Testis (tissue), 3 donors: ENCODE data around the gene RIPOR3. TPM values are rescaled to one million over a fixed set of nuclear protein-coding genes. Genes with fewer than 3 reads are reported as not detected.
"Not testable (repeated sequence)": the region's sequence is repeated elsewhere in the genome, so short reads cannot be mapped to it uniquely, and the experiment has no call there.

Experiments used
- DNase-seq: peaks from one replicate; pipeline ENCODE4 v3.0.0-alpha.2; 2019
- H3K27ac ChIP-seq, 2 donors: fragments of 200-600 bp; sonication (generic); one replicate each; pipeline ENCODE4 v1.5.1; 2019
- H3K27me3 ChIP-seq: fragments of 200-600 bp; sonication (generic); one replicate; pipeline ENCODE4 v1.5.1; 2019
- H3K36me3 ChIP-seq: fragments of 200-600 bp; sonication (generic); one replicate; pipeline ENCODE4 v1.5.1; 2017; ENCODE audit warnings: low read depth; ENCODE audit errors: missing control alignments
- H3K4me1 ChIP-seq: fragments of 200-600 bp; sonication (generic); one replicate; pipeline ENCODE4 v1.5.1; 2019
- H3K4me3 ChIP-seq, 2 donors: fragments of 200-600 bp; sonication (generic); one replicate each; pipeline ENCODE4 v1.5.1; 2017 to 2019
- H3K9me3 ChIP-seq: fragments of 200-600 bp; sonication (generic); one replicate; pipeline ENCODE4 v1.5.1; 2017
- POLR2A ChIP-seq: fragments of 450-650 bp; IDR thresholded peaks from one replicate; pipeline ENCODE4 v1.6.1; 2017; ENCODE audit warnings: antibody characterized with exemption, mild to moderate bottlenecking, moderate library complexity
- WGBS, 2 donors: methylation state at CpG; one replicate each; pipeline ENCODE4 v1.1.5; 2018; 5-methylcytosine and 5-hydroxymethylcytosine counted together
- intact Hi-C: fragments of 100-400 bp; cut with DNase I; formaldehyde crosslinking; loops from one replicate; pipeline ENCODE4 v1.15.1; 2023; ENCODE audit warnings: low total_unique reads
- polyA plus RNA-seq: library from polyadenylated mRNA; stranded (reverse); fragments of 350-450 nt; fragmentation: Illumina TruSeq; extraction: RNeasy Lipid Tissue Mini Kit (QIAGEN cat#74804); gene quantifications from one replicate; pipeline ENCODE4 v1.2.3, GENCODE V29; 2014; ENCODE audit warnings: low read depth, low replicate concordance; ENCODE audit not compliant: insufficient read depth
- total RNA-seq, 2 donors: library from RNA; depleted of rRNA; stranded (reverse); fragments of >200 nt; gene quantifications; one replicate each; pipeline ENCODE4 v1.2.3, GENCODE V29; 2016
- TF ChIP-seq, protein P1 (sequence below), 3 experiments: fragments of 450-650 bp in 2 of 3; fragments of 200-600 bp in 1 of 3; sonication (generic) in 1 of 3; IDR thresholded peaks; one replicate each; pipeline ENCODE4 v1.5.1; 2016 to 2019; ENCODE audit warnings: antibody characterized with exemption in 3 of 3, mild to moderate bottlenecking in 2 of 3, moderate library complexity in 1 of 3

Gene RIPOR3
- total and polyA plus RNA-seq, 3 donors from 2014 or later: 11.3 to 26.9 (median 22.1) TPM

DNA sequence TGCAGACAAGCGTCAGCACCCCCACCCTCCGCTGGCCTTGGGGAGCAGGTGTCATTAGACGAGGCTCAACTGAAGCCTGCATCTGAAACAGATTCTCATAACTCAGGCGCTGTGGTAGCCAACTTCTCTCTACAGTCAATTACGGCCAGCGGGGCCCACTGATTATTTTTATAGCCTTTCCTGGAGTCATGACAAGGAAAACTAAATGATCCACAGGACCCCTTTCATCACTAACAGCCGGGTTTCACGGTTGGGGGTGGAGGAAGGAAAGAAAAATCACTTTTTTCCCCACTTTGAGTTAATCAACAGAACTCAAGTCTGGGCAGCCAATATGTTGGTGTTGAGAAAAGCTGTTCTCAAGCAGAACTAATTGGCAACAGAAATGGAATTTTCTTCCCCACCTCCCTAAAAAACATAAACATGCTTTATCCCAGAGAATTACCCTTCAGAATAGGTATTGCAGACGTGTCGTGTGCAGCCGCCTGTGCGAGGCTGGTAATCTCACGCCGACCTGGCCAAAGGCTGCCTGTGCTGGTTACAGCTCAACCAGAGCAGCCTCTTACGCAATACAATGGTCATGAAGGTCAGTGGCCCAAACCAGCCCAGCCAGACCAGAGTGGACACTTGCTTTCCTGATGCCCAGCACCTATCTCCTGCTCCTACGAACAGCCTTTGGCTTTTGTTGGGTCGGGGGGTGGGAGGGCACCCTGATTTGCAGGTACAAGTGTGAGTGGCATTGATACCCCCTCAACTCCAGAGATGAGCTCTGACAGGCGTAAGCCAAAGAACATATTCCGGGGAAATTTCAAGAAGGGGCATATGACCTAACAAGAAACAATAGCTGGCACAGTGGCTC is 11.0 kb downstream of the RIPOR3 start:
- Histone ChIP-seq H3K27me3 (no peaks in the 10 kb centered on the region), H3K4me1 (peaks cover 19% of the 10 kb centered on the region), H3K36me3 (no peaks in the 10 kb centered on the region), H3K4me3 (no peak overlapping the region), H3K27ac (no peak overlapping the region), H3K9me3 (no peaks in the 10 kb centered on the region)
- WGBS, 2 donors: 60 to 71% methylated on average over 19 of the region's 19 CpGs
- DNase-seq: peak; percentile 57
- intact Hi-C loops: no loop called here
- TF ChIP-seq POLR2A: no peak
- TF ChIP-seq, protein P1, sequence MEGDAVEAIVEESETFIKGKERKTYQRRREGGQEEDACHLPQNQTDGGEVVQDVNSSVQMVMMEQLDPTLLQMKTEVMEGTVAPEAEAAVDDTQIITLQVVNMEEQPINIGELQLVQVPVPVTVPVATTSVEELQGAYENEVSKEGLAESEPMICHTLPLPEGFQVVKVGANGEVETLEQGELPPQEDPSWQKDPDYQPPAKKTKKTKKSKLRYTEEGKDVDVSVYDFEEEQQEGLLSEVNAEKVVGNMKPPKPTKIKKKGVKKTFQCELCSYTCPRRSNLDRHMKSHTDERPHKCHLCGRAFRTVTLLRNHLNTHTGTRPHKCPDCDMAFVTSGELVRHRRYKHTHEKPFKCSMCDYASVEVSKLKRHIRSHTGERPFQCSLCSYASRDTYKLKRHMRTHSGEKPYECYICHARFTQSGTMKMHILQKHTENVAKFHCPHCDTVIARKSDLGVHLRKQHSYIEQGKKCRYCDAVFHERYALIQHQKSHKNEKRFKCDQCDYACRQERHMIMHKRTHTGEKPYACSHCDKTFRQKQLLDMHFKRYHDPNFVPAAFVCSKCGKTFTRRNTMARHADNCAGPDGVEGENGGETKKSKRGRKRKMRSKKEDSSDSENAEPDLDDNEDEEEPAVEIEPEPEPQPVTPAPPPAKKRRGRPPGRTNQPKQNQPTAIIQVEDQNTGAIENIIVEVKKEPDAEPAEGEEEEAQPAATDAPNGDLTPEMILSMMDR (IDR thresholded peaks at IDR 0.05): no peak

DNA sequence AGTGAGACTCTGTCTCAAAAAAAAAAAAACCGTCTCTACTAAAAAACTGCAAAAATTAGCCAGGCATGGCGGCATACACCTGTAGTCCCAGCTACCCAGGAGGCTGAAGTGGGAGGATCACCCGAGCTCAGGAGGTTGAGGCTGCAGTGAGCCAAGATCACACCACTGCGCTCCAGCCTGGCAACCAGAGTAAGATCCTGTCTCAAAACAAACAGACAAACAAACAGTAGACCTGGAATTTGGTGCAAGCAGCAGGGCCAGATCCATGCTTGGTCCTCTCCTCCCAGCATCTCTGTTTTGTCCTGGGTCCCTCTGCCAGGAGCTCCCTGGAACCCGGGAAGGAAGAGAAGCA is 11.6 kb downstream of the RIPOR3 start:
- 55% methylated on average over 5 of the region's 5 CpGs for WGBS, 2 donors
- Histone ChIP-seq H3K27me3 (no peaks in the 10 kb centered on the region), H3K9me3 (no peaks in the 10 kb centered on the region), H3K36me3 (no peaks in the 10 kb centered on the region), H3K4me1 (peaks cover 19% of the 10 kb centered on the region), H3K4me3 (no peak overlapping the region), H3K27ac (no peak overlapping the region)
- intact Hi-C loops: no loop called here
- DNase-seq: no peak
- TF ChIP-seq POLR2A: no peak
- TF ChIP-seq, protein P1 (IDR thresholded peaks at IDR 0.05): no peak

DNA sequence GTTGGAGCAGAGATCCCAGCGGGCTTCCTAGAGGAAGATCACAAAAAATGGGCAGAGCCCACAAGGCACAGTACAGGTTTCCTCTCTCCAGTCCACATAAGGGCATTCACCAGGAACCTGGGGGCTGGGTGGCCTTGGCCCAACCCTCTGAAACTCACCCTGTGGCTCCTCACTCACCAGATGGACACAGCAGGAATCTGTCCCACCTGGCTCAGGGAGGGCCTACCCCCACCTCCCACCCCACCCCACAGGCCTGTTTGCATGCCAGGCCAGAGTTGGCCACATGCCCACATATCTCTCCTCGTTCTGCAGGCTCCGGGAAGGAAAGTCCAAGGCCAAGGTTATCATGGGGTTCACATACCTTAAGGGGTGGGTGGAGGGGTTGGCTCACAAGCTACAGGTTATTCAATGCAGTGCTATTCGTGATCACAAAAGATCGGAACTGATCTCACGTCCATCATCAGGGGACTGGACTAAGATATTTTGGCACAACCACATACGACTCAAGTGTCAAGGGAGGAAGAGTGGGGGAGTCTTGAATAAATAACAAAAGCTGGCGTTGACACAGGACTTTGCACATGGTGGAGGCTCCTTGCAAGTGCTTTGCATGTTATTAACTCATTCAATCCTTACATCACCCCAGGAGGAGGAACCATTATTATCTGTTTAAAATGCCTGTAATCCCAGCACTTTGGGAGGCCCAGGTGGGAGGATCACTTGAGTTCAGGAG is 13.0 kb downstream of the RIPOR3 start:
- TF ChIP-seq, protein P1 (IDR thresholded peaks at IDR 0.05): no peak
- TF ChIP-seq POLR2A: no peak
- Histone ChIP-seq H3K9me3 (no peaks in the 10 kb centered on the region), H3K27me3 (no peaks in the 10 kb centered on the region), H3K4me3 (no peak overlapping the region), H3K36me3 (no peaks in the 10 kb centered on the region), H3K27ac (peak overlapping the region in 1 of 2 donors; percentile 13), H3K4me1 (peaks cover 22% of the 10 kb centered on the region)
- peak; percentile 53 for DNase-seq
- WGBS, 2 donors: 44 to 65% methylated on average over 8 of the region's 8 CpGs
- intact Hi-C loops: no loop called here

DNA sequence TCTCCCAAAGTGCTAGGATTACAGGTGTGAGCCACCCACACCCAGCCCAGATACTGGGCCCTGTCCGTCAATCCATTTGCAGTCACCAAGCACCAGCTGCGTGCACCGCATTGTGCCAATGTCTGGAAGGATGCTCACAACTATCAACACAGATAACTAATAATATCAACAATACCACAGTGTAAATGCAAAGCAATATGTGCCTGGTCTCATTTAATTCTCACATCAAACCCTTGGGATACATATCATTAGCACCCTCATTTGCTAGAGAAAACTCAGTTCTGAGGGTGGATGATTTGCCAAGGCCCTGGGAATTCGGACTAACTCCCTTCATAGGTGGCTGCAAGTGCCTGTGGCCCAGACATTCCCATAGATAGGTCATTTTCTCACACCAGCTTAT is 14.5 kb downstream of the RIPOR3 start:
- H3K36me3 ChIP-seq: no peaks in the 10 kb centered on the region
- DNase-seq: no peak
- no peaks in the 10 kb centered on the region for H3K27me3 ChIP-seq
- TF ChIP-seq, protein P1 (IDR thresholded peaks at IDR 0.05): no peak
- TF ChIP-seq POLR2A: no peak
- no peak overlapping the region for H3K4me3 ChIP-seq
- H3K9me3 ChIP-seq: no peaks in the 10 kb centered on the region
- H3K27ac ChIP-seq: no peak overlapping the region
- intact Hi-C loops: no loop called here
- peaks cover 22% of the 10 kb centered on the region for H3K4me1 ChIP-seq
- 60 to 89% methylated on average over 4 of the region's 4 CpGs for WGBS, 2 donors

GRCh38 chr20:50676377-50676731 is 15.0 kb downstream of the RIPOR3 start:
- DNase-seq, H3K27me3 ChIP-seq, intact Hi-C loops, H3K9me3 ChIP-seq, H3K27ac ChIP-seq, H3K4me3 ChIP-seq, H3K36me3 ChIP-seq: not testable (repeated sequence)
- peaks cover 22% of the 10 kb centered on the region for H3K4me1 ChIP-seq
- WGBS, 2 donors: 77 to 80% methylated on average over 3 of the region's 3 CpGs
